Epithelial cell of proximal tubule (primary cell): Measurements from ENCODE around the gene PARP11. TPM values are rescaled to one million over a fixed set of nuclear protein-coding genes. Genes with fewer than 3 reads are reported as not detected.

ENCODE experiments used
- DNase-seq: peaks from one replicate; pipeline ENCODE4 v3.0.0-alpha.2; 2011; ENCODE audit warnings: low read depth
- H3K4me3 ChIP-seq: 2 replicates; pipeline ENCODE4 v1.5.1; 2011; ENCODE audit warnings: low read depth, mild to moderate bottlenecking, low read length
- CTCF ChIP-seq: conservative IDR thresholded peaks from 2 replicates; pipeline ENCODE4 v1.5.1; 2012; ENCODE audit warnings: low read depth, mild to moderate bottlenecking, low read length
- total RNA-seq: library from RNA; depleted of rRNA; stranded (reverse); fragments of >200 nt; gene quantifications from 2 replicates; pipeline ENCODE4 v1.2.3, GENCODE V29; 2015

PARP11 gene
- total RNA-seq, 1 donor from 2014 or later, result 3.6 TPM

- H3K4me3 ChIP-seq, result no peak overlapping the region
- DNase-seq, result no peak
- TF ChIP-seq CTCF, result no peak
These were observed 97.7 kb downstream of the PARP11 start for GRCh38 chr12:3775385-3776035.

GRCh38 chr12:3772380-3772779 lies 100.8 kb downstream of the PARP11 start:
- no peak for DNase-seq
- H3K4me3 ChIP-seq, result no peak overlapping the region
- no peak for TF ChIP-seq CTCF

- no peak overlapping the region for H3K4me3 ChIP-seq
- TF ChIP-seq CTCF, result no peak
- DNase-seq, result no peak
These were observed 101.3 kb downstream of the PARP11 start for GRCh38 chr12:3771853-3772252.

- no peak overlapping the region for H3K4me3 ChIP-seq
- no peak for DNase-seq
- no peak for TF ChIP-seq CTCF
These were observed 102.3 kb downstream of the PARP11 start for GRCh38 chr12:3770891-3771290.

- H3K4me3 ChIP-seq, result no peak overlapping the region
- no peak for DNase-seq
- no peak for TF ChIP-seq CTCF
These were observed 104.2 kb downstream of the PARP11 start for GRCh38 chr12:3768911-3769447.

GRCh38 chr12:3761116-3761735 lies 112.0 kb downstream of the PARP11 start:
- DNase-seq, result no peak
- no peak for TF ChIP-seq CTCF
- H3K4me3 ChIP-seq, result no peak overlapping the region
